MM.1S (cell line): ENCODE data around the gene MRPL38.

ENCODE experiments used
- CTCF ChIP-seq: fragments of 300-600 bp; sonication (generic); IDR thresholded peaks from 2 replicates; pipeline ENCODE4 v1.5.1; 2016; ENCODE audit warnings: antibody characterized with exemption, low read length, mixed read lengths
- EZH2 ChIP-seq: fragments of 300-600 bp; sonication (generic); optimal IDR thresholded peaks from 2 replicates; pipeline ENCODE3; 2017; ENCODE audit warnings: low read depth, mild to moderate bottlenecking, antibody characterized with exemption, low read length, mixed read lengths

GRCh38 chr17:75849279-75849646, 55.4 kb downstream of the MRPL38 start:
- no peak for TF ChIP-seq CTCF
- TF ChIP-seq EZH2: no peak
